Body of pancreas (tissue), 4 donors: Measurements from ENCODE around the gene CDC42SE2.

Experiments used
- POLR2A ChIP-seq, 3 donors: fragments of 450-650 bp; IDR thresholded peaks; one replicate each; pipeline ENCODE4 v1.6.1; 2016; ENCODE audit warnings: antibody characterized with exemption in 3 of 3, mild to moderate bottlenecking in 2 of 3
- TF ChIP-seq, protein P1 (sequence below), 7 experiments: fragments of 450-650 bp in 4 of 7; fragments of 200-600 bp in 3 of 7; sonication (generic) in 3 of 7; IDR thresholded peaks; one replicate each; pipeline ENCODE4 v1.5.1; 2016 to 2019; ENCODE audit warnings: antibody characterized with exemption in 7 of 7

GRCh38 chr5:131419877-131420276, 156.0 kb downstream of the CDC42SE2 start:
- TF ChIP-seq, protein P1, sequence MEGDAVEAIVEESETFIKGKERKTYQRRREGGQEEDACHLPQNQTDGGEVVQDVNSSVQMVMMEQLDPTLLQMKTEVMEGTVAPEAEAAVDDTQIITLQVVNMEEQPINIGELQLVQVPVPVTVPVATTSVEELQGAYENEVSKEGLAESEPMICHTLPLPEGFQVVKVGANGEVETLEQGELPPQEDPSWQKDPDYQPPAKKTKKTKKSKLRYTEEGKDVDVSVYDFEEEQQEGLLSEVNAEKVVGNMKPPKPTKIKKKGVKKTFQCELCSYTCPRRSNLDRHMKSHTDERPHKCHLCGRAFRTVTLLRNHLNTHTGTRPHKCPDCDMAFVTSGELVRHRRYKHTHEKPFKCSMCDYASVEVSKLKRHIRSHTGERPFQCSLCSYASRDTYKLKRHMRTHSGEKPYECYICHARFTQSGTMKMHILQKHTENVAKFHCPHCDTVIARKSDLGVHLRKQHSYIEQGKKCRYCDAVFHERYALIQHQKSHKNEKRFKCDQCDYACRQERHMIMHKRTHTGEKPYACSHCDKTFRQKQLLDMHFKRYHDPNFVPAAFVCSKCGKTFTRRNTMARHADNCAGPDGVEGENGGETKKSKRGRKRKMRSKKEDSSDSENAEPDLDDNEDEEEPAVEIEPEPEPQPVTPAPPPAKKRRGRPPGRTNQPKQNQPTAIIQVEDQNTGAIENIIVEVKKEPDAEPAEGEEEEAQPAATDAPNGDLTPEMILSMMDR (IDR thresholded peaks at IDR 0.05): no peak
- TF ChIP-seq POLR2A (IDR thresholded peaks at IDR 0.05): no peak
